A549 treated with Mapracorat at 1 μM for 4 hours (cell line): ENCODE data around the gene CFAP251. TPM values are rescaled to one million over a fixed set of nuclear protein-coding genes. Genes with fewer than 3 reads are reported as not detected.

ENCODE experiments used
- total RNA-seq: library from RNA; stranded (reverse); fragments of 200-300 nt; extraction: Qiagen RNA extraction; gene quantifications from 5 replicates; pipeline ENCODE4 v1.2.3, GENCODE V29; 2022

Gene CFAP251, protein sequence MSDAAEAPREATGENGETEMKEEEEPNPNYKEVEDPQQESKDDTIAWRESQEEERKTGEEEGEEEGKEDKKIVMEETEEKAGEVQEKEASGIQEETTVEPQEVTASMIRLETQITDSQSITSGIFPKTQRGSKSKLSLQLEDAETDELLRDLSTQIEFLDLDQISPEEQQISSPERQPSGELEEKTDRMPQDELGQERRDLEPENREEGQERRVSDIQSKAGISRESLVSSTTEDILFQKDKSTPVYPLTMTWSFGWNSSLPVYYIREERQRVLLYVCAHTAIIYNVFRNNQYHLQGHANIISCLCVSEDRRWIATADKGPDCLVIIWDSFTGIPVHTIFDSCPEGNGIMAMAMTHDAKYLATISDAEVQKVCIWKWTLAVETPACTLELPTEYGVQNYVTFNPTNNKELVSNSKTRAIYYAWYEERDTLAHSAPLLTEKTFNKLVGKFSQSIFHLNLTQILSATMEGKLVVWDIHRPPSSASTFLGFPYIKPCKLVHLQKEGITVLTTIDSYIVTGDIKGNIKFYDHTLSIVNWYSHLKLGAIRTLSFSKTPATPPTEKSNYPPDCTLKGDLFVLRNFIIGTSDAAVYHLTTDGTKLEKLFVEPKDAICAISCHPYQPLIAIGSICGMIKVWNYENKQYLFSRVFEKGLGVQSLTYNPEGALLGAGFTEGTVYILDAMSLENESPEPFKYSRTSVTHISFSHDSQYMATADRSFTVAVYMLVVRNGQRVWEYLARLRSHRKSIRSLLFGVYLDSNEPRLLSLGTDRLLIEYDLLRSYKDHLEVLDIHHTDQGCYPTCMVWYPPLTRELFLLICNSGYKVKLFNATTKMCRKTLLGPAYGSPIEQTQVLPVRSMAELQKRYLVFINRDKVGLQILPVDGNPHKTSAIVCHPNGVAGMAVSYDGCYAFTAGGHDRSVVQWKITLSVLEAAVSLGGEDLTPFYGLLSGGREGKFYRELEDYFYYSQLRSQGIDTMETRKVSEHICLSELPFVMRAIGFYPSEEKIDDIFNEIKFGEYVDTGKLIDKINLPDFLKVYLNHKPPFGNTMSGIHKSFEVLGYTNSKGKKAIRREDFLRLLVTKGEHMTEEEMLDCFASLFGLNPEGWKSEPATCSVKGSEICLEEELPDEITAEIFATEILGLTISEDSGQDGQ
- total RNA-seq: 0.96 to 1.7 TPM (median 1.5 TPM) in 5 replicates

DNA sequence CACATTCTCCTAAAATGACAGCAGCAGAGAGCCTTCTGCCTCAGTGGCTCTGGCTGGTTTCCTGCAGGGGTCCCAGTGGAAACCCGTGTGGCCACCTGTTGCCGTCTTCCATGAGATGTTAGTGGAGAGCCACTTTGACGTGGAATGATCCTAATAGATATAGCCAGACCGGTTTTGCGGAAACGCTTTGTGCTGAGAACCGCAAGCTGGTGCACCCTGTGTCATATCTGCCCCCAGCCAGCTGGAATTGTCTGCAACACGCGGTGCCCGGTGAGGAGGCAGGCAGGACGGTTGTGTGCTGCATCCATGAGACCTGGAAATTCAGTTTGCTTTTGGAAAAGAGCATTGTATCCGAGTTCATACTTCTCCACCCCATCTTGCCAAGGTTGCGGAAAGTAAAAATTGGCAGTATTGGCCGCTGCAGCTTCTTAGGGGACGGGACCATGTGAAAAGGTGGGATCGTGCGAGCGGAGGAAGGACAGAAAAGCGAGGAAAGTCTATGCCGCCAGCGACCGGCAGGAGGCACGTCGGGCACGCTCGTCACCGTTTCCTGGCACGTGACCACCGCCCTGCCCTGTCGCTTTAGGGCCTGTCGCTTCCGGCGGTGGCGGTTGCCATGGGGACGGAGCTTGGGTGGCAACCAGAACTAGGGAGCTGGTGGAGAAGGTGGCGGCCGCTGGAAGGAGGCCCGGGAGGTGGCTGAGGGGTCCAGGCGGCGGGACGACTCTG, at the start of gene CFAP251:
TSS of gene CFAP251 (plus strand) at position 643 of the 729 bp plus-strand sequence. CDS start 2,714 bp downstream, outside the sequence.

DNA sequence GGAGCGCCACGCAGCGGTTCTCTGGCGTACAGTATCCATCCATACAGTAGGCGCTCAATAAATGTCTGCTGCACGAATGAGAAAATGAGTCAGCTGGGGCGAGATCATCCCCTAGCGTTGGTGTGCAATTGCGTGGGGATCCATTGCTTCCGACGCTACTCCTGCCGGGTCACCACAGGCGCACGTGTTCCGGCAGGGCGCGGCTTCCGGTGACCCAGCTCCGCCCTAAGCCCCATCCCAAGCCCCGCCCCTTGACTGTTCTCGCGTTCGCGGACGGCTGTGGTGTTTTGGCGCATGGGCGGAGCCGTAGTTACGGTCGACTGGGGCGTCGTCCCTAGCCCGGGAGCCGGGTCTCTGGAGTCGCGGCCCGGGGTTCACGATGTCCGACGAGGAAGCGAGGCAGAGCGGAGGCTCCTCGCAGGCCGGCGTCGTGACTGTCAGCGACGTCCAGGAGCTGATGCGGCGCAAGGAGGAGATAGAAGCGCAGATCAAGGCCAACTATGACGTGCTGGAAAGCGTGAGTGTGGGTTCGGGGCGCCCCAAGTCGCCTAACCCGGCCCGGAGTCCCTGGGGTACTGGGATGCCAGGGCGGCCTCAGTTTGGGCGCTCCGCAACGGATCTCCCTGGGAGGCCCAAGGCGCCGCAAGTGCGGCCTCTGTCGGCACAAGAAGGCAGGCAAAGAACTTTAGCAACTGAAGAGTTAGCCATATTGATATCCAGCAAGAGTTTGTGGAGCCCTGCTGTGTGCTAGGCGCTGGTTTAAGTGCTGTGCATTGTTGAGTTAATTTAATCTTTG, 29.7 kb upstream of the CFAP251 start, which contains the start of gene PSMD9:
TSS of gene PSMD9 (plus strand) at position 313 of the 796 bp plus-strand sequence. CDS start at position 380, 67 bp downstream.

DNA sequence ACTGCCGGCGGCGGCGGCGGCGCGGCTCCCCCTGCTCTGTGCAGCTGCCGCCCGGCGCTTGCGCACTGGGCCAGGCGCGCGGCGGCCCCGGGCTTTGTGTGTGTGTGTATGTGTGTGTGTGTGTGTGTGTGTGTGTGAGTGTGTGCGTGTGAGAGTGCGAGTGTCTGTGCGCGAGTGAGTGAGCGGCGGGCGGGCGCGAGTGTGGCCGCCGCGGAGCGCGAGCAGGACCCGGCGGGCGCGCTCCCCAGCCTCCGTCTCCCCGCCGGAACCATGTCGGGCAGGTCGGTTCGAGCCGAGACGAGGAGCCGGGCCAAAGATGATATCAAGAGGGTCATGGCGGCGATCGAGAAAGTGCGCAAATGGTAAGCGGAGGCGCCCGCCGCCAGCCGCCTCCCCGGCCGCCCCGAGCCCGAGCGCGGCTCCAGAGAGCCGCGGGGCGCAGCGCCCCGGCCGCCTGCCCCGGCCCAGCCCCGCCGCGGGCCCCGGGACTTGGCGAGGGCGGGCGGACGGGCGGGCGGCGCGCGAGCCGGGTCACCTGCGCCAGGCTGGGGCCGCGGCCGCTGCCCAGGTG, 103.5 kb downstream of the CFAP251 start, which contains the start of gene BCL7A:
TSS of gene BCL7A (plus strand) at position 63 of the 571 bp plus-strand sequence. CDS start at position 271, 208 bp downstream.

Other genes starting within 250 kb of the CFAP251 start
- gene MORN3, start 248.9 kb upstream of the CFAP251 start, total RNA-seq: 0.10 to 0.34 TPM (median 0.30 TPM) in 5 replicates
- gene TMEM120B, start 205.8 kb upstream of the CFAP251 start, total RNA-seq: 9.0 to 16.1 TPM (median 15.1 TPM) in 5 replicates
- 85.6 to 105 TPM (median 102 TPM) in 5 replicates for gene RHOF, start 124.9 kb upstream of the CFAP251 start, total RNA-seq
- 8.3 to 14.4 TPM (median 12.3 TPM) in 5 replicates for gene SETD1B, start 114.6 kb upstream of the CFAP251 start, total RNA-seq
- gene HPD, start 59.7 kb upstream of the CFAP251 start, total RNA-seq: 1.3 to 2.2 TPM (median 1.8 TPM) in 5 replicates
- gene PSMD9, start 29.8 kb upstream of the CFAP251 start, total RNA-seq: 120 to 168 TPM (median 126 TPM) in 5 replicates
- 10.4 to 12.5 TPM (median 10.9 TPM) in 5 replicates for gene BCL7A, start 103.3 kb downstream of the CFAP251 start, total RNA-seq
- gene MLXIP, start 160.2 kb downstream of the CFAP251 start, total RNA-seq: 29.3 to 44.5 TPM (median 41.9 TPM) in 5 replicates